Measurements from ENCODE around the gene TCF7L1.
"Not testable (repeated sequence)": the region's sequence is repeated elsewhere in the genome, so short reads cannot be mapped to it uniquely, and the experiment has no call there.

The TCF7L1 gene

DNA sequence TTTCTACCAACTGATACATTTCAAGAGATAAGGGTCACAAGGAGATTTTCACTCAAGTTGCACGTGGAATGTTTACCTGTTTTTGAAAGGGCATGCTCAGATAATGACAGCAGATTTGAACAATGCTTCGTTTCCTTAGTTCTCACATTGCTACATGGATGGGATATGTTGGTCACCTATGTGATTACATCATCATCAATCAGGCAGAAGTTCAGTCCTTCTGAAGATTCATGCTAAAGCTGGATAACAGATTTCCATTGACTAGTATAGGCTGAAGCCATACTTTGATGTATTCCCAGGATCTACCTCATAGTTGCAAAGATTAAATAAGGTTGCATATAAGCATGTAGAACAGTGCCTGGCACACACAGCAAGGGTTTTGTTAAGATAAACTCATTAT is 19.7 kb downstream of the TCF7L1 start:
- Mint-ChIP-seq H3K4me3 (no peak overlapping the region), H3K9me3 (no peaks in the 10 kb centered on the region), H3K27me3 (no peaks in the 10 kb centered on the region), H3K4me1 (no peaks in the 10 kb centered on the region), H3K36me3 (no peaks in the 10 kb centered on the region), H3K27ac (no peak overlapping the region)

DNA sequence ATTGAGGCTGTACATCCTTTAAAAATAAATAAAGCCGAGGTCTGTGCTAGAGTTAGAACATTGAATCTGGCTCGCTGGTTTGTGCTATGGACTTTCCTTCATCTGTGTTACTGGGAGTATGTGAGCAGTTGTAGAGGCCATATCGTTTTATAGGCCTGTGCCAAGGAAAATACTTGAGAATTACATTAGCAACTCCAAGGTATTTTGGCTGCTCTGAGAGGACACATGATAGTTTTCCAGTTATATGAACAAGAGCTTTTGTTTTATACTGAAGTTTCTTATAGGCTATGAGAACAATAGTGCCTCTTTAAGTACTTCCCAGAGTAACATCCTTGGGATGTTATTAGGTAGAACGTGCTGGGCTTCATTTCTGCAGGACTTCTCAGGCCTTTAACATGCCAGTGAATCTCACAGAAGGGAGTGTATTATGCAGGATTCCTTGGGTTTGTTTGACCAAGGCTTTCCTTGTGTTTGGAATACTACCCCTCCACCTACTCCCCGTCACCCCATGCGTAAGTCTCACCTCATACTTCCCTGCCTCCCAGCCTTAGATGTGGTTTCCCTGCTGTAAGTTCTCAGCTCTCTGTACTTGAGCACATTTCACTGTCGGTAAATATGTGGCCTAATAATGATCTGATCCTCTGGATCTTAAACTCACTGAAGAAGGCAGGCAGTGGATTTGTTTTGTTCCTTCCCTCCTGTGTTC is 21.0 kb downstream of the TCF7L1 start:
- Mint-ChIP-seq H3K27ac (no peak overlapping the region), H3K4me1 (no peaks in the 10 kb centered on the region), H3K4me3 (no peak overlapping the region), H3K9me3 (no peaks in the 10 kb centered on the region), H3K36me3 (no peaks in the 10 kb centered on the region), H3K27me3 (no peaks in the 10 kb centered on the region)

DNA sequence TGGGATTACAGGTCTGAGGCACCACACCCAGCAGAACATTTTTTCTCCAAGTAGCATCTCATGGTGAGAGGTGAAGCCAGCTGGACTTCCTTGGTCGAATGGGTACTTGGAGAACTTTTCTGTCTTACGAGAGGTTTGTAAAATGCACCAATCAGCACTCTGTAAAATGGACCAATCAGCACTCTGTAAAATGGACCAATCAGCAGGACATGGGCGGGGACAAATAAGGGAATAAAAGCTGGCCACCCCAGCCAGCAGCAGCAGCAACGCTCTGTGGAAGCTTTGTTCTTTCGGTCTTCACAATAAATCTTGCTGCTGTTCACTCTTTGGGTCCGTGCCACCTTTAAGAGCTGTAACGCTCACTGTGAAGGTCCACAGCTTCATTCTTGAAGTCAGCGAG is 21.9 kb downstream of the TCF7L1 start:
- not testable (repeated sequence) for H3K36me3 Mint-ChIP-seq, H3K4me3 Mint-ChIP-seq, H3K9me3 Mint-ChIP-seq, H3K4me1 Mint-ChIP-seq, H3K27ac Mint-ChIP-seq, H3K27me3 Mint-ChIP-seq

DNA sequence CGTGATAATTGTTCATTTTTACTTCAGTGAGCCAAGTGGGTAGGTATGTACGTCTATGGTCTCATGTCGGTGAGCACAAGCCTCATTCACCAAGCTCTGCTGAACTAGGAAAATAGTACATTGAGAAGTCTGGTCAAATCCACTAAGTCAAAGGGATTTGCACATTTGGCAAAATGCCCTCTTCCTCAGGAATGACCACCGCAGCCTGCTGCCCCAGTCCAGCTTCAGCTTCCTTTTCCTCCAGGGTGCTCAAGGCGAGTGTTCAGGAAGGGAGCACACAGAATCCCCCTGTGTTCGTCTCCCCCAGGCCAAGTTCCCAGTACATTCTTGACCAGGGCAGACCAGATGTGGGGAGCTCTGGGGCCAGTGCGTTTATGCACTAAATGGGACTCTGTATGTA is 23.0 kb downstream of the TCF7L1 start:
- Mint-ChIP-seq H3K9me3 (no peaks in the 10 kb centered on the region), H3K4me1 (no peaks in the 10 kb centered on the region), H3K4me3 (no peak overlapping the region), H3K36me3 (no peaks in the 10 kb centered on the region), H3K27ac (no peak overlapping the region), H3K27me3 (no peaks in the 10 kb centered on the region)

DNA sequence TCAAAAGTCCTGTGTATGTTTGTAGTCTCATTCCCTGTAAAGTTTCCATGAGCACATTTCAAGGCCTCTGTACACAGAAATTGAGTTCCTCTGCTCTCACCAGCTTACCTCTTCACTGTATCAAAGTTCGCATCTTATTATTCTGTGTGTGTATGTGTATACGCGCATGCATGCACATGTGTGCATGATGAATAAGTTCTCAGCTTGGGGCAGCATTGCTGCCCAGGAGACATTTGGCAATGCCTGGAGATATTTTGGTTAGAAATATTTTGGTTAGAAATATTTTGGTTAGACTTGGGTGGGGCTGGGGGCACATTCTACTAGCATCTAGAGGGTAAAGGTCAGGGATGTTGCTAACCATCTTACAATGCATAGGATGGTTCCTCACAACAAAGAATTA is 23.4 kb downstream of the TCF7L1 start:
- H3K4me1 Mint-ChIP-seq = no peaks in the 10 kb centered on the region
- H3K4me3 Mint-ChIP-seq = no peak overlapping the region
- H3K27me3 Mint-ChIP-seq = no peaks in the 10 kb centered on the region
- H3K9me3 Mint-ChIP-seq = no peaks in the 10 kb centered on the region
- H3K36me3 Mint-ChIP-seq = no peaks in the 10 kb centered on the region
- no peak overlapping the region for H3K27ac Mint-ChIP-seq

DNA sequence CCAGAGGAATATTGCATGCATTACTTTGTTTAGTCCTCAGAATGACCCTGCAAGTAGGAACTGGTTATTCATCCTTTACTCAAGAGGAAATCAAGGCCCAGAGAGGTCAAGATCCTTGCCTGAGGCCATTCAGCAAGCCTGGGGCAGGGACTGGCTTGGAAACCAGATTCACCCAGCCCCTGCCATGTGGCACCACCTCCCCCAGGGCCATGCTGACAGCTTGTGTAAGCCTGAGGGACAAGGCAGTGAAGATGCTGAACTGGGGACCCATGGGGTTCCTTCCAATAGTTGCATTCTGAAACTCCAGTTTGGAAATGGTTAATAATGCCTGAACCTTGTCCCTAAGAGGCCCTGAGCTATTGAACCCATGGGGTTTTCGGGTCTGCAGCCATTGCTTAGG is 24.2 kb downstream of the TCF7L1 start:
- Mint-ChIP-seq H3K36me3 (no peaks in the 10 kb centered on the region), H3K4me1 (no peaks in the 10 kb centered on the region), H3K27ac (no peak overlapping the region), H3K27me3 (no peaks in the 10 kb centered on the region), H3K9me3 (no peaks in the 10 kb centered on the region), H3K4me3 (no peak overlapping the region)

DNA sequence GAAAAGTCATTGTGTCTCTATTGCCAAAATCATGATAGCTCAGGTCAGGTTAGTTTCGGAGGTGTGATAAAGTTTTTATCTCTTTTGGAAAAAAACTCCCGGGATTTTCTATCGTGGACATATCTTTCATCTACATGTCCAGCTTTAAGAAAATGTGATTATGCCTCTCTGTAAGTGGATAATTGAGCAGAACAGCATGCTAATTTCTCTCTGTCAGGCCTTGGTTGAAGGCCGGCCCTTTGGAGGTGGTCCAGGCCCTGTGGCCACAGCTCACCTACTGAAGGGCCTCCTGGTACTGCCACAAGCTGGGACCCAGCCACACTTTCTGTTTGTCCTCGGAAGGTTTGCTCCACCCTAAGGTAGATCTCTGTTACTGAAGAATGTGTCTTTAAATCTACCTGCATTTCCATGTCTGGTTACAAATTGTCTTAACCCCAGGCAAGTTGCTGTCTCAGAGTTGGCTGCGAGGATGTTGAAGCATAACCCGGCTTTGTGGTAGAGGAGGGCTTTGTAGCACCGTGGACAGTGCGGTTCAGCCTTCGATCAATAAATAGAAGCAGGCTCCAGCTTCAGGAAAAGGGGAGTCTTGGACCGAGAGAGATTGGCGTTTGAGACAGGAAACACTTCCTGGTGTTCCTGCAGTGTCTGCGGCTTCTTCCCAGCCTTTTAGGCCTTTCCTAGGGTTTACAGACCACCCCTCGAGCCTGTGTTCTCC is 25.5 kb downstream of the TCF7L1 start:
- no peaks in the 10 kb centered on the region for H3K36me3 Mint-ChIP-seq
- H3K4me3 Mint-ChIP-seq = no peak overlapping the region
- H3K9me3 Mint-ChIP-seq = no peaks in the 10 kb centered on the region
- H3K27me3 Mint-ChIP-seq = no peaks in the 10 kb centered on the region
- no peaks in the 10 kb centered on the region for H3K4me1 Mint-ChIP-seq
- H3K27ac Mint-ChIP-seq = no peak overlapping the region

DNA sequence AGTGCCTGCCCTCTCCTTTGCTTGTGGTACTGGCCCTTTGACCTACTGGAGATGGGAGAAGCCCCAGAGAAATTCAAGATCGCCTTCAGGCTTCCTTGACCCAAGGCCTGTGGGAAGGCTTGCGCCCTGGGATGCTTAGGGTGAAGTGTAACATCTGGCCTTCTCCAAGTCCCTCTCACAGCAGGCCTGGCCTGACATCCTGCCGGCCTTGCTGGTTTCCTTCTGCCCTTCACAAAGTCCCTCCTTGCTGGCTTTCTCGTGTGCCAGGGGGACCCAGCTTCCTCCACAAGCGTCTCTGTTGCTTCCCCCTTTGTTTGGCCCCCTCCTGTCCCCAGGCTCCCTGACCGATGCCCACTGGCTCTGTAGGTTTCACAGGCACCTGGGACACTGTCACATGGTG is 26.4 kb downstream of the TCF7L1 start:
- H3K4me3 Mint-ChIP-seq = no peak overlapping the region

DNA sequence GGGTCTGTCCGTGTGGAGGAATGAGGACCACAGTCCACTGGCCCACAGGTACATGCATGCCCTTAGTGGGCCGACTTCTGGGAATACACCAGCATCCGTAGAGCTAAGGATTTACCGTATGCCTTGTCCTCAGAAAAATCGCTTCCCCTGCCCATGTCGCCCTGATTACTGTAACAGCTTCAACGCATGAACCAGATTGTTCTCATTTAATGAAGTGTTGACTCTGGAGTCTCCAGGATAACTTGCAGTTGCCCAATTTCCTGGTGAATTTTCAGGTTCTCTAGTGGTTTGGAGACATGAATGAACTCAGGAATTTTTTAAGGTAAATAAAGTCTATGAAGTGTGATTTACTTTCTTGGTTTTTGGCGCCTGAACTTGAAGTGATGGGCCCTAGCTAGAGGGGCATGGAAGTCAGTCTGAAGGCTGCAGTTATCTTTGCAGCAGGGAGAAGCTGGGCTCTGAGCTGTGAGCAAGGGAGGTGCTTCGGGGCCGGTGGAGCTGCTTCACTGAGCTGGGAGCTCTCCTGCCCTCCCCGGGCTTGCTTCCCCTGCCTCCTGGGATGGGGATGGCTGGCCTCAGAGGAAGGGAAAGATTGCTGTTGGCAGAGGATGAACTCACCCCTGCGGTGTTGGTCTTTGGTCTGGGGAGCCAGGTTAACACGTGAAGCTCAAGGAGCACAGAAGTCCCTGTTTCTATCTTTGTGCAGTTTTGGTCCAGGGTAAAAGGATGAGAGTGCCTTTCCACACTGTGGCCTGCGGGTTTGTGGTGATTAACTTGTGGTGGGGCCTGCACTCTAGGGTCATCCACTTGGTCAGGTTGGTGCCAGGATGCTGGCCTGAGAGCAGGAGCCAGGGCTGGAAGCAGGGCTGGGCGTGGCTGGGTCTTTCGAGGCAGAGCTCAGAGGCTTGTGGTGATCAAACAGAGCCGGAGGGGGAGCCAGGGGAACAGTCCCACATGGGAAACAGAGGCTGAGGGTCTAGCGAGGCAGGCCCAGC is 28.1 kb downstream of the TCF7L1 start:
- Mint-ChIP-seq H3K27me3 (no peaks in the 10 kb centered on the region), H3K4me1 (no peaks in the 10 kb centered on the region), H3K9me3 (no peaks in the 10 kb centered on the region), H3K4me3 (no peak overlapping the region), H3K36me3 (no peaks in the 10 kb centered on the region), H3K27ac (no peak overlapping the region)

More for the DNA sequence above, 26.4 kb downstream of the TCF7L1 start:
- H3K27me3 Mint-ChIP-seq = no peaks in the 10 kb centered on the region
- H3K9me3 Mint-ChIP-seq = no peaks in the 10 kb centered on the region
- no peaks in the 10 kb centered on the region for H3K36me3 Mint-ChIP-seq
- no peak overlapping the region for H3K27ac Mint-ChIP-seq
- H3K4me1 Mint-ChIP-seq = no peaks in the 10 kb centered on the region

DNA sequence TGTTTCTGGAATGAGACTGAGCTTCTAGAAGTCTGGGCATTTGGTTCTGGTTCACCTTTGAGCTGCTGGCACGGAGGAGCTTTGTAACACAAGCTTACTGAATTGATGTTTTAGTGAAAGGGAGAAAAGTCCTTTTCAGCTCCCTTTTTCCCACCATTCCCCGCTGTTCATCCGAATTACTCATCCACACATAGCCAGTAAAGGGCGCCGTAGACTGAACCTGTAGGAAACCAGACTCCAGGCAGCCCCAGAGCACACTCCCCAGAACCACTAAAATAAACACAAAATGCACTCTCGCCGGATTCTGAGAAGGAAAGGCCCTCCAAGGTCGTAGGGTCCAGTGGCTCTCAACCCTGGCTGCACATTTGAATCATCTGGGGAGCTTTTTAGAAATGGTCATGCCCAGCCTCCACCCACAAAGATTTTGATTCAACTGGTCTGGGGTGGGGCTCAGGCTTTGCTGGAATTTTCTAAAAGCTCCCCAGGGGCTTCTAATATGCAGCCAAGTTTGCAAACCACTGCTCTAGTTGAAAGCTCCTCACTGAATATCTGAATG is 29.6 kb downstream of the TCF7L1 start:
- Mint-ChIP-seq H3K9me3 (no peaks in the 10 kb centered on the region), H3K4me3 (no peak overlapping the region), H3K36me3 (no peaks in the 10 kb centered on the region), H3K27ac (no peak overlapping the region), H3K4me1 (no peaks in the 10 kb centered on the region), H3K27me3 (no peaks in the 10 kb centered on the region)

DNA sequence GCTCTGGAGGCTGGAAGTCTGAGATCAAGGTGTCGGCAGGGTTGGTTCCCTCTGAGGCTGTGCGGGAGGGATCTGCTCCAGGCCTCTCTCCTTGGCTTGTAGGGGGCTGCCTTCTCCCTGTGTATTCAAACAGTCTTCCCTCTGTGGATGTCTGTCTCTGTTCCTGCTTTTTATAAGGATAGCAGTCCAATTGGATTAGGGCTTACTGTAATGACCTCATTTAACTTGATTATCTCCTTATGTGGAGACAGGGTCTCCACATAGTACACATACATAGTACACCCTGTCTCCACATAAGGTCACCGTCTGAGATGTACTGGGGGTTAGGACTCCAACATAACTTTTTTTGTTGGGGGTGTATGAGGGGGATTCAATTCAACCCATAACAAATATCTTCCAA is 30.5 kb downstream of the TCF7L1 start:
- no peak overlapping the region for H3K27ac Mint-ChIP-seq
- H3K4me1 Mint-ChIP-seq = no peaks in the 10 kb centered on the region
- no peaks in the 10 kb centered on the region for H3K9me3 Mint-ChIP-seq

DNA sequence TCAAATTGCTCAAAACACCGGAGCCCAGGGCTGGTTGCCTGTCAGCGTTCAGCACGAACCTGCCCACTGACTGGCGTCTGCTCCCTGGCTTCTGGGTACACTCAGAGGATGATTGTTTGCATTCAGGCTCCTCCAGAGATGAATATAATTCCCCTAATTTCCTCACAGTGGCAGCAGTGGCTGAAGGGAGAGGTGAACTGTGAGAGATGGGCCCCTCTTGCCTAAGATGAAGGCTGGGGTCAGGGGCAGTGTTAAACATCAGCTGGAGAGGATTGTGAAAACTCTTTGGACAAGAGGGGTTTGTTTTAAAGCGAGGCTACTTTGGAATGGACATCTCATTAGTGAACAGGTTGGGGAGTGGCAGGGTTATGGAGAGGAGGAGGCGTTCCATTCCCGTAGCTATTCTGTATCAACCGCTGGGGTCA is 31.0 kb downstream of the TCF7L1 start:
- H3K4me1 Mint-ChIP-seq = no peaks in the 10 kb centered on the region

More for the DNA sequence above, 30.5 kb downstream of the TCF7L1 start:
- no peaks in the 10 kb centered on the region for H3K27me3 Mint-ChIP-seq
- no peaks in the 10 kb centered on the region for H3K36me3 Mint-ChIP-seq
- no peak overlapping the region for H3K4me3 Mint-ChIP-seq

DNA sequence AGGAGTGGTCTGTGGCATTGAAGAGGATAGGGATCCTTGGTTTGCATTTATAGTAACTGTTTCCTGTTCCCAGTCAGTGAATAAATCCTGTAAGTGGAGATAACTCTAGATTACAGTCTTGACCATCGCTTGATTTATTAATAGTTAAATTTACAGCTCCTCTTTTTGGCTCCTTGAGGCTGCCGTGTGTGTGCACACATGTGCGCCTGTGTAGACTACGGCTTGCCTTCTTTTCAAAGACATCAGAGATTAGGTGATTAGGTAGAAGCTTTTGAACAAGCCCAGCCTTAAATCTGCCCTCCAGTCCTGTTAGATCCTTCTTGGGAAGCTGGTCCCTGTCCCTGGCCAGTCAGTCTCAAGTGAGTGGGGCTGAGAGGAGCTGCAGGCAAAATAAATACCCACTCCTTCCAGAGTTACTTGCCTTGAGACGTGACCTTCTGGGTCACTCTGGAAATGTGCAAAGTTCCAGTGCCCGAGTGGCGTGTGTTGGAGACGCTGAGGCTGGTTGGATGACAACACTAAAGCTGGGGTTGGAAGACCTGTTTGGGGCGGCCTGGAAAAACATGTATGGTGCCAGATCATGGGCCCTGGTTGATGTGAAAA is 32.0 kb downstream of the TCF7L1 start:
- H3K27me3 Mint-ChIP-seq = no peaks in the 10 kb centered on the region
- H3K36me3 Mint-ChIP-seq = no peaks in the 10 kb centered on the region
- H3K4me3 Mint-ChIP-seq = no peak overlapping the region
- H3K9me3 Mint-ChIP-seq = no peaks in the 10 kb centered on the region
- H3K27ac Mint-ChIP-seq = no peak overlapping the region
- no peaks in the 10 kb centered on the region for H3K4me1 Mint-ChIP-seq

More for the DNA sequence above, 31.0 kb downstream of the TCF7L1 start:
- H3K9me3 Mint-ChIP-seq = no peaks in the 10 kb centered on the region
- H3K27ac Mint-ChIP-seq = peak overlapping the region; percentile 17
- no peaks in the 10 kb centered on the region for H3K27me3 Mint-ChIP-seq
- H3K4me3 Mint-ChIP-seq = no peak overlapping the region
- H3K36me3 Mint-ChIP-seq = no peaks in the 10 kb centered on the region

DNA sequence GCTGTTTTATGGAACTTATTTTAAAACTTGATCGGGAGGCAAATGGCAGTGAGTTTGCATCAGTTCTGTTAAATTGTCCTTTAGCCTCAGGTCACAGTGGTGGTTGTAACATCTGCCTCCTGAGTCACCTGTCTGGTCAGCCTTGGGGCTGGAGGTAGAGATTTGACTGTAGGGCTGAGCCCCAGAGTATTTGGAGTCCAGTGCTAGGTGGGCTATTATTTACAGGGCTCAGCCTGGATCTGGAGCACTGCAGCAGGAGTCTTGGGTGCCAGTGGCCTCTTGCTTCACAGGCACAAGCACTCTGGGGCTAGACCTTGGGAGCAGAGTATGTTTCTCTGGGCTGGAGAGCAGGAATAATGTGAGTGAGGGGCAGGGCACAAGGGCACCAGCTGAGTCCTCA is 32.8 kb downstream of the TCF7L1 start:
- H3K27me3 Mint-ChIP-seq = no peaks in the 10 kb centered on the region
- no peaks in the 10 kb centered on the region for H3K36me3 Mint-ChIP-seq
- no peaks in the 10 kb centered on the region for H3K9me3 Mint-ChIP-seq
- H3K4me3 Mint-ChIP-seq = no peak overlapping the region
- H3K4me1 Mint-ChIP-seq = no peaks in the 10 kb centered on the region
- no peak overlapping the region for H3K27ac Mint-ChIP-seq

DNA sequence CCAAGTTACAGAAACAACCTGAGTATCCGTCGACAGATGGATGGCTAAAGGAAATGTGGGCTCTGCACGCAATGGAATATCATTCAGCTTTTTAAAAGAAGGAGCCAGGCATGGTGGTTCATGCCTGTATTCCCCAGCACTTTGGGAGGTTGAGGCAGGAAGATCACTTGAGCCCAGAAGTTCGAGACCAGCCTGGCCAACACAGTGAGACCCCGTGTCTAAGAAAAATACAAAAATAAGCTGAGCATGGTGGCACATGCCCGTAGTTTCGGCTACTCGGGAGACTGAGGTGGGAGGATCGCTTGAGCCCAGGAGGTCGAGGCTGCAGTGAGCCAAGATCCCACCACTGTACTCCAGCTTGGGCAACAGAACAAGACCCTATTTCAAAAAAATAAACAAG is 34.3 kb downstream of the TCF7L1 start:
- Mint-ChIP-seq H3K36me3 (no peaks in the 10 kb centered on the region), H3K27me3 (no peaks in the 10 kb centered on the region), H3K4me1 (no peaks in the 10 kb centered on the region), H3K27ac (no peak overlapping the region), H3K9me3 (no peaks in the 10 kb centered on the region), H3K4me3 (no peak overlapping the region)

All from activated naive CD4-positive, alpha-beta T cell treated with anti-CD3 and anti-CD28 coated beads, Interleukin-2, amount 50 U/mL, for 24 hours (primary cell).